CD4-positive, alpha-beta T cell treated with Interleukin-15 for 1 hour (primary cell): ENCODE measurements around the gene C4BPA.

Experiments
- DNase-seq: peaks from one replicate; pipeline ENCODE4 v3.0.0-alpha.2; 2020

Gene C4BPA

GRCh38 chr1:207128336-207128921 is 24.4 kb downstream of the C4BPA start:
- DNase-seq, result no peak

- no peak for DNase-seq
These were observed 25.0 kb downstream of the C4BPA start for GRCh38 chr1:207129053-207129452.

- DNase-seq, result no peak
These were observed 26.4 kb downstream of the C4BPA start for GRCh38 chr1:207130252-207131036.

GRCh38 chr1:207131163-207131562 is 27.1 kb downstream of the C4BPA start:
- DNase-seq, result no peak

- no peak for DNase-seq
These were observed 30.5 kb downstream of the C4BPA start for GRCh38 chr1:207134581-207134980.

GRCh38 chr1:207139616-207140015 is 35.6 kb downstream of the C4BPA start:
- no peak for DNase-seq

- no peak for DNase-seq
These were observed 36.5 kb downstream of the C4BPA start for GRCh38 chr1:207140536-207140935.

GRCh38 chr1:207145401-207146058 is 41.5 kb downstream of the C4BPA start:
- no peak for DNase-seq

- DNase-seq, result no peak
These were observed 47.9 kb downstream of the C4BPA start for GRCh38 chr1:207151920-207152319.

- no peak for DNase-seq
These were observed 48.9 kb downstream of the C4BPA start for GRCh38 chr1:207152792-207153468.

- no peak for DNase-seq
These were observed 51.0 kb downstream of the C4BPA start for GRCh38 chr1:207155028-207155427.

GRCh38 chr1:207156095-207156494 is 52.1 kb downstream of the C4BPA start:
- no peak for DNase-seq

- no peak for DNase-seq
These were observed 52.8 kb downstream of the C4BPA start for GRCh38 chr1:207156826-207157225.

- no peak for DNase-seq
These were observed 60.1 kb downstream of the C4BPA start for GRCh38 chr1:207164086-207164485.

- no peak for DNase-seq
These were observed 68.3 kb downstream of the C4BPA start for GRCh38 chr1:207172321-207172720.

- DNase-seq, result peak; percentile 40
These were observed 68.9 kb downstream of the C4BPA start for GRCh38 chr1:207172885-207173284.

GRCh38 chr1:207173396-207173795 is 69.4 kb downstream of the C4BPA start:
- DNase-seq, result no peak

- no peak for DNase-seq
These were observed 70.9 kb downstream of the C4BPA start for GRCh38 chr1:207174913-207175312.

- no peak for DNase-seq
These were observed 75.0 kb downstream of the C4BPA start for GRCh38 chr1:207179036-207179435.

GRCh38 chr1:207181847-207182246 is 77.8 kb downstream of the C4BPA start:
- no peak for DNase-seq

- DNase-seq, result no peak
These were observed 82.5 kb downstream of the C4BPA start for GRCh38 chr1:207186503-207186902.

GRCh38 chr1:207188901-207189300 is 84.9 kb downstream of the C4BPA start:
- no peak for DNase-seq

- no peak for DNase-seq
These were observed 87.0 kb downstream of the C4BPA start for GRCh38 chr1:207191061-207191460.

GRCh38 chr1:207191776-207192175 is 87.7 kb downstream of the C4BPA start:
- no peak for DNase-seq
